GM18505 (cell line): ENCODE data around the gene ZEB1.

ENCODE experiments used
- ATAC-seq: cut with Tn5 transposase; IDR thresholded peaks from one replicate; pipeline ENCODE4 v1.9.1; 2021; ENCODE audit not compliant: unreplicated experiment
- POLR2A ChIP-seq: IDR thresholded peaks from 4 replicates; pipeline ENCODE4 v1.6.1; 2011; ENCODE audit warnings: borderline replicate concordance; ENCODE audit not compliant: insufficient read depth, insufficient read length; ENCODE audit errors: extremely low read depth

ZEB1 gene

GRCh38 chr10:31318854-31319601 is at the start of gene ZEB1:
ZEB1 (plus strand) TSS chr10:31319216; CDS start chr10:31319235, 19 bp downstream.
- ATAC-seq: peak; percentile 36
- TF ChIP-seq POLR2A: peak; percentile 65

GRCh38 chr10:31270954-31271353 is 48.1 kb upstream of the ZEB1 start:
- no peak for ATAC-seq
- TF ChIP-seq POLR2A: no peak

GRCh38 chr10:31272841-31273240 is 46.2 kb upstream of the ZEB1 start:
- TF ChIP-seq POLR2A: no peak
- ATAC-seq: no peak

DNA sequence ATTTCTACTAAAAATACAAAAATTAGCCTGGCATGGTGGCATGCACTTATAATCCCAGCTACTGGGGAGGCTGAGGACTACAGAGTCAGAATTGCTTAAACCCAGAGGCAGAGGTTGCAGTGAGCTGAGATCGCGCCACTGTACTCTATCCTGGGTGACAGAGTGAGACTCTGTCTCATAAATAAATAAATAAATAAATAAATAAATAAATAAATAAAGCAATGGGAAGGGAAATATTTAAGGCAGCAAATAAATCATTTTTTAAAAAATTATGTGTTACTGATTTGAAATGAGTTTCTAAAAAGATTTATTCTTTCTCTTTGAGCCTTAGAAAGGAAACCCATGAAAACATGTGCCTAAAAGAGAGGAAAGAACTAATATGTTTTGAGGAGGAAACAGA is 45.2 kb upstream of the ZEB1 start:
- ATAC-seq: no peak
- TF ChIP-seq POLR2A: no peak

DNA sequence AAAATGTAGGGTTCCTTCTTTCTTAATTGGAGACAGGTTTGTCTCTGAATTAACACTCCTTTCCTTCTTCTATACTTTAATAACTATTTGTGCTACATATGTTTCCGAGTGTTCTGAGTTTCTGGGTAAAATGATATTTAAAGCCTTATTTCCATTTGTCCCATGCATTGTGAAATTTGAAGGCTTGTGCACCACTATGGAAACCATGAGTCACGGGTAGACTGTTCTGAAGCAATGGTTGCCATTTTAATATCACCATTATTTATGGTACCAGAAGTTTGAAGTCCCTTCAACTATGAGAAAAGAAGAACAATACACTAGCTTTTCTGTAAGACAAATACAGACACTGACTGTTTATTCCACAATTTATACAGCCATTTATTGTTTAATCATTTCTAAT is 44.7 kb upstream of the ZEB1 start:
- ATAC-seq: no peak
- no peak for TF ChIP-seq POLR2A

DNA sequence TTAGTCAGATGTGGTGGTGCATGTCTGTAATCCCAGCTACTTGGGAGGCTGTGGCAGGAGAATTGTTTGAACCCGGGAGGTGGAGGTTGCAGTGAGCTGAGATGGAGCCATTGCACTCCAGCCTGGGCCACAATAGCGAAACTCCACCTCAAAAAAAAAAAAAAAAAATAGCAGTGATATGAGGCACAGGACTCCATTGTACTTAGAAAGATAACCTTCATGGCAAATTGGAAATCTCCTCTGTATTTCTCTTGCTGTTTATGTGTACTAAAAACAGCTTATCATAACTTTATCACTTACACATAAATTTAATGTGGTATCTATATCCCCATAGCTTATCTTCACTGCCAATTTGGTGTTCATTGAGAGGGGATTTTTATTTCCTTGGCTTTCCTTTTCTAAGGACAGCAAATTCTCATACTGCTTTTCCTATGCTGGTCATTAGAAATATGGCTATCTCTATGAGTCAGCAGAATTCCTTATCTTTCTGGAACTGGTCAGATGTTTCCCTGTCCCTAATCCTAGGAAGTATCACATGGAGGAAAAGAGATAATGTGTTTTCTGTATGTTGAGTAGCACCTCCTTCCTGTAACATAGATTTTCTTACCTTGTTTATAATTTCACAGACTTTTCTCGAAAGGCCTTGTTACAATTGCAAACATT is 40.6 kb upstream of the ZEB1 start:
- ATAC-seq: no peak
- no peak for TF ChIP-seq POLR2A

DNA sequence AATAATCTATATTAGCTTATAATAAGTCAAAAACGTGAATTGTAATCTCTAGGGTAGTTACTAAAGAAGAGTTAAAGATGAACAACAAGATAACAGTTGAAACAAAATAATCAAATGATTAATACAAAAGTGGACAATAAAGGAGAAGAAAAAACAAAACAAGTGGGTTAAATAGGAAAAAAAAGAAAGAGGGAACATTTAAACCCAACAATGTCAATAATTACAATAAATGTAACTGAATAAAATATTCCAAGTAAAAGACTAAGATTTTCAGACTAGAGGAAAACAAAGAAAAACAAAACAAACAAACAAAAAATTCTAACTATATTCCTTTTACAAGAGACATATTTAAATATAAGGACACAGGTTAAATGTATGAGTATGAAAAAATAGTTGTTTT is 38.0 kb upstream of the ZEB1 start:
- no peak for ATAC-seq
- TF ChIP-seq POLR2A: no peak

- ATAC-seq: no peak
- TF ChIP-seq POLR2A: no peak
Measured at GRCh38 chr10:31288001-31288400, 31.0 kb upstream of the ZEB1 start.

GRCh38 chr10:31288962-31289361 is 30.1 kb upstream of the ZEB1 start:
- TF ChIP-seq POLR2A: no peak

GRCh38 chr10:31290386-31290785 is 28.6 kb upstream of the ZEB1 start:
- no peak for TF ChIP-seq POLR2A
- ATAC-seq: no peak

More at GRCh38 chr10:31288962-31289361, 30.1 kb upstream of the ZEB1 start:
- ATAC-seq: no peak

GRCh38 chr10:31291123-31291522 is 27.9 kb upstream of the ZEB1 start:
- no peak for ATAC-seq
- TF ChIP-seq POLR2A: no peak

- no peak for TF ChIP-seq POLR2A
- ATAC-seq: no peak
Measured at GRCh38 chr10:31294558-31294957, 24.5 kb upstream of the ZEB1 start.

GRCh38 chr10:31296754-31297153 is 22.3 kb upstream of the ZEB1 start:
- ATAC-seq: no peak
- TF ChIP-seq POLR2A: no peak

- no peak for TF ChIP-seq POLR2A
- no peak for ATAC-seq
Measured at GRCh38 chr10:31299119-31299518, 19.9 kb upstream of the ZEB1 start.
